Epithelial cell of proximal tubule (primary cell): ENCODE measurements around the gene ARHGEF17. TPM values are rescaled to one million over a fixed set of nuclear protein-coding genes. Genes with fewer than 3 reads are reported as not detected.

ENCODE experiments used
- DNase-seq: peaks from one replicate; pipeline ENCODE4 v3.0.0-alpha.2; 2011; ENCODE audit warnings: low read depth
- H3K4me3 ChIP-seq: 2 replicates; pipeline ENCODE4 v1.5.1; 2011; ENCODE audit warnings: low read depth, mild to moderate bottlenecking, low read length
- total RNA-seq: library from RNA; depleted of rRNA; stranded (reverse); fragments of >200 nt; gene quantifications from 2 replicates; pipeline ENCODE4 v1.2.3, GENCODE V29; 2015
- TF ChIP-seq, protein P1 (sequence below): conservative IDR thresholded peaks from 2 replicates; pipeline ENCODE4 v1.5.1; 2012; ENCODE audit warnings: low read depth, mild to moderate bottlenecking, low read length

The ARHGEF17 gene
- total RNA-seq, 1 donor from 2014 or later = 26.4 TPM

- no peak overlapping the region for H3K4me3 ChIP-seq
- TF ChIP-seq, protein P1, sequence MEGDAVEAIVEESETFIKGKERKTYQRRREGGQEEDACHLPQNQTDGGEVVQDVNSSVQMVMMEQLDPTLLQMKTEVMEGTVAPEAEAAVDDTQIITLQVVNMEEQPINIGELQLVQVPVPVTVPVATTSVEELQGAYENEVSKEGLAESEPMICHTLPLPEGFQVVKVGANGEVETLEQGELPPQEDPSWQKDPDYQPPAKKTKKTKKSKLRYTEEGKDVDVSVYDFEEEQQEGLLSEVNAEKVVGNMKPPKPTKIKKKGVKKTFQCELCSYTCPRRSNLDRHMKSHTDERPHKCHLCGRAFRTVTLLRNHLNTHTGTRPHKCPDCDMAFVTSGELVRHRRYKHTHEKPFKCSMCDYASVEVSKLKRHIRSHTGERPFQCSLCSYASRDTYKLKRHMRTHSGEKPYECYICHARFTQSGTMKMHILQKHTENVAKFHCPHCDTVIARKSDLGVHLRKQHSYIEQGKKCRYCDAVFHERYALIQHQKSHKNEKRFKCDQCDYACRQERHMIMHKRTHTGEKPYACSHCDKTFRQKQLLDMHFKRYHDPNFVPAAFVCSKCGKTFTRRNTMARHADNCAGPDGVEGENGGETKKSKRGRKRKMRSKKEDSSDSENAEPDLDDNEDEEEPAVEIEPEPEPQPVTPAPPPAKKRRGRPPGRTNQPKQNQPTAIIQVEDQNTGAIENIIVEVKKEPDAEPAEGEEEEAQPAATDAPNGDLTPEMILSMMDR = no peak
- DNase-seq = no peak
These were observed 26.0 kb upstream of the ARHGEF17 start for GRCh38 chr11:73281796-73282660.

- TF ChIP-seq, protein P1 = no peak
- no peak overlapping the region for H3K4me3 ChIP-seq
- DNase-seq = no peak
These were observed 24.6 kb upstream of the ARHGEF17 start for GRCh38 chr11:73283276-73284000.

DNA sequence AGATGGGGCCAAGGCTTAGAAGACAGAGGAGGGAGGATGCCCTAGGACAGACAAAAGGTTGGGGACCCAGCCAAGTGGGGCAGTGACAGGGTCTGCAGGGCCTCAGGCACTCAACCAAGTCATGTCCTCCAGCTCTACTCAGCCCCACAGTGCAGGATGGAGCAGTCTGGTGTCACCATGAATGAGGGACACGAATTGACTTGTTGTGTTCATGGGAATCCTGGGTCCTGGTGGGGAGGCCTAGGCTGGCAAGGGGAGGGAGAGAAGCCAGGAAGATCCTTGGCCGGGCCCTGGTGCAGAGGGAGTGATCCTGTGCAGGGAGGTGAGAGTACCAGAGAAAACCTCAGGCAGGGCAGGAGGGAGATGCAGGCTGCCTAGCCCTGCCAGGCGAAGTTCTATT, 24.0 kb upstream of the ARHGEF17 start:
- DNase-seq = no peak
- H3K4me3 ChIP-seq = no peak overlapping the region
- TF ChIP-seq, protein P1 = no peak

DNA sequence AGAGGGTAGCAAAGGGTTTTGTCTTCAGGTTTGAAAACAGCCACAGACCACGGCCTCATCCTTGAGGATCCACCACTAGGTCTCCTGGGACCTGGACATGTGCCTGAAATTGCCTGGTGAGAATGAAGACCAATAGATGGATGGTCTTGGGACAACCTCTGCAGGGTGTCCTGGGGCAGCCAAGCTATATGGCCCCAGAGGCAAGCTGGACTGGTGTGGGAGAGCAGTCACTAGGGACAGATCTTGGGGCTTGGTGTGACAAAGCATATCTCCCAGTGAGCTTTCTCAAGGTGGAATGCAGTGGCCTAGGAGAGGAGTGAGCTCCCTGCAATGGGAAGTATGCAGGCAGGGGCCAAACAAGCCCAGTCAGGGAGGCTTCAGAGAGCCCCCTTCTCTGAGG, 22.4 kb upstream of the ARHGEF17 start:
- TF ChIP-seq, protein P1 = no peak
- no peak for DNase-seq
- H3K4me3 ChIP-seq = no peak overlapping the region

DNA sequence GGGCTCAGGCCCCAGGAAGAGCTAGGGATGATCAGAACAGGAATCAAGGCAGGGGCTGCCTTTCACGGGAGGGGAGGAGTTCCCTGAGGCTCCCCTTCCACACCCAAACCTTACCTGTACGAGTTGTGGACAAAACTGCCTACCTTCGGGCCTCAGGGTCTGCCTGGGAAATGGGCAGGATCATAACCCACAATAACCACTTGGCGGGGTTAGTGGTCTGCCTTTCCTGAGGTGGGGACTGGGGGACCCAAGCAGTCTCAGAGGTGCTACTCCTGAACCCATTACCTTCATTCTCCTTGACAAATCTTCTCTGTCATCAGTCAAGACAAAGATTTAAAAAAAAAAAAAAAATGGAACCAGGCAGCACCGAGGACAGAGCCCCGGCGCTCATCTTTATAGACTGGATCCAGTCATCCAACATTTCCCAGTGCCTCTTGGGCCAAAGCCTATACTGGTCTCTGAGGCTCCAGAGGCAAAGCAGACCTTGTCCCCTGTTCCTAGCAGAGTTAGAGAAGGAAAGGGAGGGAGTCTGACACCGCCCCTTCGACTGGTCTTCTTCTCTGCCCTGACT, 21.8 kb upstream of the ARHGEF17 start:
- no peak overlapping the region for H3K4me3 ChIP-seq
- TF ChIP-seq, protein P1 = no peak
- no peak for DNase-seq

- DNase-seq = no peak
- no peak overlapping the region for H3K4me3 ChIP-seq
- TF ChIP-seq, protein P1 = no peak
These were observed 20.5 kb upstream of the ARHGEF17 start for GRCh38 chr11:73287400-73288101.
